ENCODE results near the gene WBP1. TPM values are rescaled to one million over a fixed set of nuclear protein-coding genes. Genes with fewer than 3 reads are reported as not detected.

The WBP1 gene
- total RNA-seq, 1 donor from 2014 or later: 31.1 TPM

- TF ChIP-seq, protein P1, sequence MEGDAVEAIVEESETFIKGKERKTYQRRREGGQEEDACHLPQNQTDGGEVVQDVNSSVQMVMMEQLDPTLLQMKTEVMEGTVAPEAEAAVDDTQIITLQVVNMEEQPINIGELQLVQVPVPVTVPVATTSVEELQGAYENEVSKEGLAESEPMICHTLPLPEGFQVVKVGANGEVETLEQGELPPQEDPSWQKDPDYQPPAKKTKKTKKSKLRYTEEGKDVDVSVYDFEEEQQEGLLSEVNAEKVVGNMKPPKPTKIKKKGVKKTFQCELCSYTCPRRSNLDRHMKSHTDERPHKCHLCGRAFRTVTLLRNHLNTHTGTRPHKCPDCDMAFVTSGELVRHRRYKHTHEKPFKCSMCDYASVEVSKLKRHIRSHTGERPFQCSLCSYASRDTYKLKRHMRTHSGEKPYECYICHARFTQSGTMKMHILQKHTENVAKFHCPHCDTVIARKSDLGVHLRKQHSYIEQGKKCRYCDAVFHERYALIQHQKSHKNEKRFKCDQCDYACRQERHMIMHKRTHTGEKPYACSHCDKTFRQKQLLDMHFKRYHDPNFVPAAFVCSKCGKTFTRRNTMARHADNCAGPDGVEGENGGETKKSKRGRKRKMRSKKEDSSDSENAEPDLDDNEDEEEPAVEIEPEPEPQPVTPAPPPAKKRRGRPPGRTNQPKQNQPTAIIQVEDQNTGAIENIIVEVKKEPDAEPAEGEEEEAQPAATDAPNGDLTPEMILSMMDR (IDR thresholded peaks at IDR 0.05; ENCODE audit: insufficient read depth, low read length, severe bottlenecking): no peak
- Histone ChIP-seq H3K27me3 (ENCODE audit: control insufficient read depth, insufficient read depth, low read length) (peaks cover 9% of the 10 kb centered on the region), H3K4me3 (ENCODE audit: low read depth, low read length) (no peak overlapping the region), H3K36me3 (ENCODE audit: control insufficient read depth, insufficient read depth, low read length) (no peaks in the 10 kb centered on the region)
- DNase-seq (ENCODE audit: low read depth) (no peak), FAIRE-seq (no peak)
These were observed 41.8 kb downstream of the WBP1 start for GRCh38 chr2:74499940-74500577.

- Histone ChIP-seq H3K36me3 (ENCODE audit: control insufficient read depth, insufficient read depth, low read length) (peaks cover 3% of the 10 kb centered on the region), H3K4me3 (ENCODE audit: low read depth, low read length) (no peak overlapping the region), H3K27me3 (ENCODE audit: control insufficient read depth, insufficient read depth, low read length) (peaks cover 9% of the 10 kb centered on the region)
- TF ChIP-seq, protein P1 (IDR thresholded peaks at IDR 0.05; ENCODE audit: insufficient read depth, low read length, severe bottlenecking): no peak
- FAIRE-seq (no peak), DNase-seq (ENCODE audit: low read depth) (no peak)
These were observed 42.3 kb downstream of the WBP1 start for GRCh38 chr2:74500578-74500946.

DNA sequence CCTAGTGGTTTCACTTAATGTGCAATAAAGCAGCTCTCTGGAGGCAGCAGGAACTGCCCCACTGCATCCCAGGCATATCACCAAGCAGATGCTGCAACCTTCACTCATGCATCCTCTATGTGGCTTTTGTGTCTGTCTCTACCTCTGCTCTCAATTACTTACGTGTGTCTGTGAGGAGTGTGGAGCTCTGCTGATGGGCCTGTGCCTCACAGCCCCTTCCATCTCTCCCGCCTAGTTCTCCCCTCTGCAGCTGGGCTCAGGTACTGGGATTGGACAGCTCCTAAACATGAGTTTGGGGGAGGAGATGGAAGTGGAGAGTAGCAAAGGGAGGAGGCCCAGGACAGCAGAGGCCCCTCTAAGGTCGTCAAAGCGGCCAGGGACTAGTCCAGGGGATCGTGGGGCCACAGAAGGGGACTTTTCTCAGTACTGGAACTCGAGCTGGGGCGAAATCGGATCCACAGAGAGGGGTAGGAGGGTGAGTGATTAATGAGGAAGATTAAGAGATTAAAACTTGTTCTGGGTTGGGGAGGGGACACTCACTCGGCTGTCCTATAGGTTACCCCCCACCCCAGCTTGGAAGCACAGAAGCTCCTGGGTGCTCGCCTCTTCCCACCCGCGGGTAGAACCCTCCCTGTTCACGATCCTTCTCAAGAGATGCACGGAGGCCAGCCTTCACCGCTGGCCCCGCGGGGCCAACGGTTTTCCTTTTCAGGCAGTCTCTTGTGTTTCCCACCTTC lies 43.3 kb downstream of the WBP1 start:
- peaks cover 9% of the 10 kb centered on the region for H3K27me3 ChIP-seq (ENCODE audit: control insufficient read depth, insufficient read depth, low read length)
- DNase-seq (ENCODE audit: low read depth): no peak
- TF ChIP-seq, protein P1 (IDR thresholded peaks at IDR 0.05; ENCODE audit: insufficient read depth, low read length, severe bottlenecking): no peak
- FAIRE-seq: no peak
- no peak overlapping the region for H3K4me3 ChIP-seq (ENCODE audit: low read depth, low read length)
- peaks cover 7% of the 10 kb centered on the region for H3K36me3 ChIP-seq (ENCODE audit: control insufficient read depth, insufficient read depth, low read length)

DNA sequence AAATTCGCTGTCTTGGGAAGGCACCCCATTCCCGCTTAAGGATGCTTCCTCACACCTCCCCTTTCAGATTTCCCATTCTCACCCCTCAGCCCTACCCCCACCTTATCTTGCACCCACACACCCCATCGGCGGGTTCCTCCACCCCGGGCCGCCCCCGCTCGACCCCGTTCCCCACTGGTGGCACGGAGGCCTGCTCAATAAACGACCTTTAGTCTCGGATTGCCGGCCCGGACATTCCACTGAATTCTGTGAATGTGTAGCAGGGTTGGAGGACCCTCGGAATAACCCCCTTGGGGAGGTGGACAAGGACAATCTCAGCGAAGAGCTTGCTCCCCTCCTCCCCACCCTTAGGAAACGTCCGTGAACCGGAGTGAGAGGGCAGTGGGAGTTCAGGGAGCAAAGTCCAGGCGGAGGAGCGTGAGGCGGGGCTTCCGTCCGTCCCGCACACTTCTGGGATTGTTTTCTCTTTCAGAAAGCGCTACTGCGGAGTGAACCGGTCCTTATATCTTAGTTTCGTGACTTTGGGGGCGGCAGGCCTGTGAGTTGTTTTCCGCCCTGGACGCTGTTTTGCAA lies 44.0 kb downstream of the WBP1 start:
- peaks cover 9% of the 10 kb centered on the region for H3K27me3 ChIP-seq (ENCODE audit: control insufficient read depth, insufficient read depth, low read length)
- peaks cover 7% of the 10 kb centered on the region for H3K36me3 ChIP-seq (ENCODE audit: control insufficient read depth, insufficient read depth, low read length)
- H3K4me3 ChIP-seq (ENCODE audit: low read depth, low read length): peak overlapping the region; percentile 54
- DNase-seq (ENCODE audit: low read depth): no peak
- no peak for FAIRE-seq
- TF ChIP-seq, protein P1 (IDR thresholded peaks at IDR 0.05; ENCODE audit: insufficient read depth, low read length, severe bottlenecking): no peak

- peaks cover 9% of the 10 kb centered on the region for H3K27me3 ChIP-seq (ENCODE audit: control insufficient read depth, insufficient read depth, low read length)
- peaks cover 7% of the 10 kb centered on the region for H3K36me3 ChIP-seq (ENCODE audit: control insufficient read depth, insufficient read depth, low read length)
- FAIRE-seq (no peak), DNase-seq (ENCODE audit: low read depth) (peak; percentile 64)
- TF ChIP-seq, protein P1 (IDR thresholded peaks at IDR 0.05; ENCODE audit: insufficient read depth, low read length, severe bottlenecking): peak; percentile 47
- peak overlapping the region; percentile 54 for H3K4me3 ChIP-seq (ENCODE audit: low read depth, low read length)
These were observed 44.7 kb downstream of the WBP1 start for GRCh38 chr2:74502720-74503505.
